Measurements from ENCODE around the gene TSFM. TPM values are rescaled to one million over a fixed set of nuclear protein-coding genes. Genes with fewer than 3 reads are reported as not detected.

TSFM gene
- total RNA-seq, 1 donor from 2014 or later = 25.8 TPM

DNA sequence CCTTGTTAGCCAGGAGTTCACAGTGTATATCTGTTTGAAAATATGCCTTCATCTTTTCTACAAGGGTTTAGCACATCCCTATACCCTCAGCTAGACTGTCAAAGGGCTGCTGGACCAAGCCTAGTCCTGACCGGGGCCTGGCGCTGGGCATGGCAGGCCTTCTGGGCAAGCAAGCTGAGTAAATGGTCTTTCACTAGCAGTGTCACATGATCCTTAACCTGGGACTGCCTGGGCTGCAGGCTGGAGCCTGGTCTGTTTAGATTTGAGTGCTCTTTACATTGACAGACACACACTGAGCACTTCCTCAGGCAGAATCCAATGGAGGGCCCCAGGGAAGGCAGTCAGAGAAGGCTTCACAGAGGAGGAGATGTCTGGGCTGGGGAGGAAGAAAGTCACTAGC, 42.9 kb downstream of the TSFM start:
- peaks cover 64% of the 10 kb centered on the region for H3K36me3 Mint-ChIP-seq (ENCODE audit: low read depth, unreplicated experiment)

GRCh38 chr12:57826400-57826799, 43.8 kb downstream of the TSFM start:
- no peak for TF ChIP-seq CTCF (IDR thresholded peaks at IDR 0.05; ENCODE audit: unreplicated experiment)
- no peak for DNase-seq (ENCODE audit: low spot score)
- H3K4me3 Mint-ChIP-seq (ENCODE audit: unreplicated experiment) = no peak overlapping the region
- H3K27ac Mint-ChIP-seq (ENCODE audit: unreplicated experiment) = no peak overlapping the region
- peaks cover 49% of the 10 kb centered on the region for H3K4me1 Mint-ChIP-seq (ENCODE audit: unreplicated experiment)
- H3K9me3 Mint-ChIP-seq (ENCODE audit: unreplicated experiment) = no peaks in the 10 kb centered on the region
- H3K27me3 Mint-ChIP-seq (ENCODE audit: unreplicated experiment) = peaks cover 13% of the 10 kb centered on the region
- peaks cover 57% of the 10 kb centered on the region for H3K36me3 Mint-ChIP-seq (ENCODE audit: low read depth, unreplicated experiment)

More for the DNA sequence above, 42.9 kb downstream of the TSFM start:
- peaks cover 47% of the 10 kb centered on the region for H3K4me1 Mint-ChIP-seq (ENCODE audit: unreplicated experiment)
- DNase-seq (ENCODE audit: low spot score) = no peak
- TF ChIP-seq CTCF (IDR thresholded peaks at IDR 0.05; ENCODE audit: unreplicated experiment) = no peak
- H3K27ac Mint-ChIP-seq (ENCODE audit: unreplicated experiment) = peak overlapping the region; percentile 31
- peak overlapping the region; percentile 75 for H3K4me3 Mint-ChIP-seq (ENCODE audit: unreplicated experiment)
- H3K27me3 Mint-ChIP-seq (ENCODE audit: unreplicated experiment) = peaks cover 13% of the 10 kb centered on the region
- H3K9me3 Mint-ChIP-seq (ENCODE audit: unreplicated experiment) = no peaks in the 10 kb centered on the region

GRCh38 chr12:57826966-57827365, 44.4 kb downstream of the TSFM start:
- H3K27ac Mint-ChIP-seq (ENCODE audit: unreplicated experiment) = no peak overlapping the region
- DNase-seq (ENCODE audit: low spot score) = no peak
- peaks cover 13% of the 10 kb centered on the region for H3K27me3 Mint-ChIP-seq (ENCODE audit: unreplicated experiment)
- H3K4me1 Mint-ChIP-seq (ENCODE audit: unreplicated experiment) = peaks cover 48% of the 10 kb centered on the region
- peaks cover 53% of the 10 kb centered on the region for H3K36me3 Mint-ChIP-seq (ENCODE audit: low read depth, unreplicated experiment)
- no peaks in the 10 kb centered on the region for H3K9me3 Mint-ChIP-seq (ENCODE audit: unreplicated experiment)
- no peak overlapping the region for H3K4me3 Mint-ChIP-seq (ENCODE audit: unreplicated experiment)
- no peak for TF ChIP-seq CTCF (IDR thresholded peaks at IDR 0.05; ENCODE audit: unreplicated experiment)

GRCh38 chr12:57829025-57829777, 46.6 kb downstream of the TSFM start:
- H3K9me3 Mint-ChIP-seq (ENCODE audit: unreplicated experiment) = no peaks in the 10 kb centered on the region
- no peak overlapping the region for H3K4me3 Mint-ChIP-seq (ENCODE audit: unreplicated experiment)
- peaks cover 6% of the 10 kb centered on the region for H3K27me3 Mint-ChIP-seq (ENCODE audit: unreplicated experiment)
- DNase-seq (ENCODE audit: low spot score) = no peak
- H3K27ac Mint-ChIP-seq (ENCODE audit: unreplicated experiment) = peak overlapping the region; percentile 48
- H3K36me3 Mint-ChIP-seq (ENCODE audit: low read depth, unreplicated experiment) = peaks cover 36% of the 10 kb centered on the region
- H3K4me1 Mint-ChIP-seq (ENCODE audit: unreplicated experiment) = peaks cover 40% of the 10 kb centered on the region
- TF ChIP-seq CTCF (IDR thresholded peaks at IDR 0.05; ENCODE audit: unreplicated experiment) = no peak

- Mint-ChIP-seq H3K36me3 (ENCODE audit: low read depth, unreplicated experiment) (peaks cover 27% of the 10 kb centered on the region), H3K27ac (ENCODE audit: unreplicated experiment) (peak overlapping the region; percentile 30), H3K4me3 (ENCODE audit: unreplicated experiment) (no peak overlapping the region), H3K27me3 (ENCODE audit: unreplicated experiment) (peaks cover 6% of the 10 kb centered on the region), H3K9me3 (ENCODE audit: unreplicated experiment) (no peaks in the 10 kb centered on the region), H3K4me1 (ENCODE audit: unreplicated experiment) (peaks cover 39% of the 10 kb centered on the region)
- DNase-seq (ENCODE audit: low spot score) = no peak
- no peak for TF ChIP-seq CTCF (IDR thresholded peaks at IDR 0.05; ENCODE audit: unreplicated experiment)
Measured at GRCh38 chr12:57830393-57830792, 47.8 kb downstream of the TSFM start.
